GM19035 (cell line): ENCODE data around the gene PPP1R36.
"Not testable (repeated sequence)": the region's sequence is repeated elsewhere in the genome, so short reads cannot be mapped to it uniquely, and the experiment has no call there.

ENCODE experiments used
- ATAC-seq: cut with Tn5 transposase; IDR thresholded peaks from one replicate; pipeline ENCODE4 v1.9.1; 2021; ENCODE audit not compliant: unreplicated experiment

Gene PPP1R36

GRCh38 chr14:64610049-64610746 is 60.4 kb downstream of the PPP1R36 start:
- no peak for ATAC-seq

GRCh38 chr14:64611358-64612020 is 61.7 kb downstream of the PPP1R36 start:
- no peak for ATAC-seq

- no peak for ATAC-seq
Observed at GRCh38 chr14:64612021-64612380, 62.2 kb downstream of the PPP1R36 start.

- no peak for ATAC-seq
Observed at GRCh38 chr14:64612971-64613666, 63.4 kb downstream of the PPP1R36 start.

GRCh38 chr14:64614166-64614565 is 64.4 kb downstream of the PPP1R36 start:
- no peak for ATAC-seq

- ATAC-seq, result no peak
Observed at GRCh38 chr14:64614805-64615391, 65.1 kb downstream of the PPP1R36 start.

- ATAC-seq, result not testable (repeated sequence)
Observed at GRCh38 chr14:64617872-64618408, 68.2 kb downstream of the PPP1R36 start.

GRCh38 chr14:64620910-64621309 is 71.1 kb downstream of the PPP1R36 start:
- ATAC-seq, result no peak

GRCh38 chr14:64623554-64624165 is 73.9 kb downstream of the PPP1R36 start:
- no peak for ATAC-seq

GRCh38 chr14:64625386-64626232 is 75.8 kb downstream of the PPP1R36 start:
- ATAC-seq, result no peak

- ATAC-seq, result no peak
Observed at GRCh38 chr14:64628940-64629408, 79.2 kb downstream of the PPP1R36 start.

- ATAC-seq, result no peak
Observed at GRCh38 chr14:64630778-64631177, 81.0 kb downstream of the PPP1R36 start.

- not testable (repeated sequence) for ATAC-seq
Observed at GRCh38 chr14:64631222-64631621, 81.5 kb downstream of the PPP1R36 start.

GRCh38 chr14:64632056-64632455 is 82.3 kb downstream of the PPP1R36 start:
- no peak for ATAC-seq

GRCh38 chr14:64634558-64634957 is 84.8 kb downstream of the PPP1R36 start:
- no peak for ATAC-seq

GRCh38 chr14:64636208-64636979 is 86.6 kb downstream of the PPP1R36 start:
- no peak for ATAC-seq

GRCh38 chr14:64636980-64637429 is 87.2 kb downstream of the PPP1R36 start:
- ATAC-seq, result no peak

GRCh38 chr14:64637735-64638473 is 88.1 kb downstream of the PPP1R36 start:
- no peak for ATAC-seq
